GM18526 (cell line): Measurements from ENCODE around the gene ITFG2.

ENCODE experiments used
- POLR2A ChIP-seq: IDR thresholded peaks from 3 replicates; pipeline ENCODE4 v1.6.1; 2011; ENCODE audit not compliant: insufficient read length; ENCODE audit errors: extremely low read depth

Gene ITFG2

GRCh38 chr12:2841056-2841650, 28.7 kb downstream of the ITFG2 start:
- no peak for TF ChIP-seq POLR2A

DNA sequence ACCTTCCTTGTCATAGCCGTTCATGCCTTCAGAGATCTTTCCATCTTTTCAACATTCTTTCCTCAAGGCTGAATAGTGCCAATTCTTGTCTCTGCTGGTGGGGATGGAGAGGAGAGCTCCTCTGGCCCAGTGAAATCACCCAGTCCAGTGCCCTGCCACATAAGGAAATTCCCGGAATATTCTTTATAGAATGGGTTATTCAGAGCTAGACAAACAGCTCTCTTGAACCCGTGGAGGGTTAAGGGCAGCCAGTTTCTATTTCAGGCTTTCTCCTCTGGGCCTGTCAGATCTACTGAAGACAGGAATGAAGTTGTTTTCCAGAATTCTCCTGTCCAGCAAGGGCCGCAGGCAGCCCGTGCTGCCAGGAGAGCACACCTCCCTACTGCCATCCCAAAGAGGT, 30.5 kb downstream of the ITFG2 start:
- TF ChIP-seq POLR2A, result no peak

DNA sequence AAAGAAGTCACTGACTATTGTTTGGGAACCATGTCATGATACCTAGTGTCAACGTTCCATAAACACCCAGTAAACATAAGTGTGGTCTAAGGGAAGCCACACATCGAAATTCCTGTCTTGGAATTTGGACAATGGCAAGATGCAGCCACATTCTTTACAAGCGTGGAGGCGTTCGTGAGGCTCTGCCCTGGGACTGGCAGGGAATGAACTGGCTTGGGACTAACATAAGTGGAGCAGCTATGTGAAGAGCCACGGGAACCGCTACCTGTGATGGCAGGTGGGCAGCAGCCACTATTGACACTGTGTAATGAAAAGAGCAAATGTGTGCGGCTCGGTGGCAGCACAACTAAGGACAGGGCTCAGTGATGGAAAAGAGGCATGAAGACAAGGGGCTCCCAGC, 32.3 kb downstream of the ITFG2 start:
- TF ChIP-seq POLR2A, result no peak

DNA sequence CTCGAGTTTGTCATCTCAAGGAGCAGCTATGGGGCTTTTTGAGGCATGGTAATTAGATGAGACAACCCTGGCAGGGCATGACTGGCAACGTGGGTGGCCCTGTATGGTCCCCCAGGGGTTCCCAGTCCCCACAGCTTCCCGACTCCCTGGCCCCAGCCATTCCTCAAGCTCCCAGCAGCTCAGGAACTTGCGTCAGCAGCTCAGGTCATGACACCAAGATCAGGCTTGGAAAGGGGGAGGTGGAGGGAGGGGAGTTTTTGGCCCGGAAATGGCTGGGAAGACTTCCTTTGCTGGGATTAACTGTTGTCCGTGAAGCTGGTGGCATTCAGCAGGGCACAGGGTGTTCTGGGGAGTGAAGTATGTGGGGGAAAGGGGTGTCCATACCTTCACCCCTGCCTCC, 32.8 kb downstream of the ITFG2 start:
- TF ChIP-seq POLR2A, result no peak

GRCh38 chr12:2851931-2852330, 39.5 kb downstream of the ITFG2 start:
- TF ChIP-seq POLR2A, result no peak

- TF ChIP-seq POLR2A, result no peak
Observed at GRCh38 chr12:2853626-2854025, 41.2 kb downstream of the ITFG2 start.

DNA sequence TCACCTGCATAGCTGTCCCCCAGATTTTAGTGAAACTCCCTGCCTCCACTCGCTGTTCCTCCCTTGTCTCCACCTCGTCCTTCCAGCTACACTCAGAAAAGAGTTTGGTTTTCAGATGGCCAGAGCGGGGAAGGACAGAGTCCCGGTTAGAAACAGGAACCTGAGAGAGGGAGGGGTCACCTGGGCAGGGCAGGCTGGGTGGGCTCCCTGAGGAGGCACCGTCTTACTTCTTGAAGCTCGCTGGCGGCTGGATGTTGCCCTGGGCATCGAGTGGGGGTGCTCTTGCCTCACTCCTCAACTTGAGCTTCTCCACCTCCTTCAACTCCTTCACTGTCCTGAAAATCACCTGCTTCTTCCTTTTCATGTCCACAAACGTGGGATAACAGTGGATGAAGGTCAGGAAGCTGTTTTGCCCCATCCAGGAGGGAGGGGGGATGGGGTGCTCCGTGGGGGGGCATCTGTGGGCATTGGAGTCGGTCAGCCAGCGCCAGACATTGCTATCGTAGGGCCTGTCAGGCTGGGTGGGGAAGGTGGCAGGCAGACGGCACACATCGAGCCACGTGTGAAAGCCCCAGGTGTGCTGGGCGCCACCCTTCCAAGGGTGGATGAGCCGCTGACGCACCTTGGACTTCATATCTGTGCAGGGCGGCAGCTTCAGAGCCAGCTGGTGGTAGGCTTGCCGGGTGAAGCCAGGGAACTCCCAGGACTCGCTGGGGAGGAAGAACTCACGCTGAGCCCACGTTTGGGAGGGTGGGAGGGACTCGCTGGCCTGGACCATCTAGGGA, 42.4 kb downstream of the ITFG2 start:
- no peak for TF ChIP-seq POLR2A

GRCh38 chr12:2855546-2855945, 43.1 kb downstream of the ITFG2 start:
- no peak for TF ChIP-seq POLR2A

DNA sequence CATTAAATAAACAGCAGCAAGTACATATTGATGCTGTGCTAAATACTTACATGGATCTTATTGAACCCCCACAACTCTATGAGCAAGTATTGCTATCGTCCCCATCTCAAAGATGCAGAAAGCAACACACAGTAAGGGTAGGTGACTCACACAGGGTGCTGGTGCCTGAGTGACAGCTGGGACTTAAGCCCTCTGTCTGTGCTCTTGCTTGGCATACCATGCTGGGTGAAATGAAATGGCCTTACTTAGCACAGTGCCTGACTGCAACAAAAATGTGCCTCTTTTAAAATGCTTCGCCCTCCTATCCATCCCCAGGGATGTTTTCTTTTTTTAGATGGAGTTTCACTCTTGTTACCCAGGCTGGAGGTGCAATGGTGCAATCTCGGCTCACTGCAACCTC, 43.6 kb downstream of the ITFG2 start:
- no peak for TF ChIP-seq POLR2A

DNA sequence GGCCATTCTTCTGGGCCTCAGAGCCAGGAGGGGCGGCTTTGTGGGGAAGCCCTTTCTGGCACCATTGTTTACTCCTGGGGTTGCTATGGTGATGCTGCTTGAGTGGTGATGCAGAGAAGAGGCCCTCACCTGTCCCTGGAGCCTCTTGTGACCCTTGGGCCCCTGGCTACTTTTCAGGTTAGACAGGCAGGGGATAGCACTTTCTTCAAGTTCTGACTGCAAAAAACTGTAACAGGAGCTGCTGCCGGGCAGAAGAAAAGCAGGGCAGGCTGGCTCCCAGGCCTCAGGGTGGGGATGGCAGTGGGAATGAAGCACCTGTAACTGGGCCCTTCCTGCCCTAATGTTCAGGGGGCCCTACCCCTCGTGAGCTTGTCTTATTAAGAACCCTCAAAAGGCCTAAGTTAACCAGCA, 44.6 kb downstream of the ITFG2 start, which contains the start of gene TEX52:
TEX52 (minus strand) TSS at position 19 of the 411 bp plus-strand sequence; CDS start at position 6, 13 bp downstream.
- no peak for TF ChIP-seq POLR2A

DNA sequence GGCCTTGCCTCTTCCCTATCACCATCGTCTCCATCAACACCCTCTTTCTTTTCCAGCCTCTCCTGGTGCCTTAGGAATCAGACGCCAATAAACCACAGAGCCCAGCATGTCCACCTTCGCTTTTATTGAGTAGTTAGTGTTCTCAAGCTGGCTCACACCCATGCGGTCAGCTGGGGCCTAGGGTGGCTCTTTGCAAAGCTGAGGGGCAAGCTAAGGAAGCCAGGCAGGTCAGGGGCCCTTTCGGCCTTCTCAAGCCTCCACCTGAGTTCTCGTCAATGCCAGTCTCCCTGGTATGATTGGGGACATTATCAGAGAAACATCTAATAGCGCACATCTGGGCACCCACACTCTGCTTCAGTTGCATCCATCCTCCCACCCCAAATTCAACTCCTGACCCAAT, 45.1 kb downstream of the ITFG2 start:
- TF ChIP-seq POLR2A, result no peak

GRCh38 chr12:2858334-2858733, 45.9 kb downstream of the ITFG2 start:
- TF ChIP-seq POLR2A, result no peak

DNA sequence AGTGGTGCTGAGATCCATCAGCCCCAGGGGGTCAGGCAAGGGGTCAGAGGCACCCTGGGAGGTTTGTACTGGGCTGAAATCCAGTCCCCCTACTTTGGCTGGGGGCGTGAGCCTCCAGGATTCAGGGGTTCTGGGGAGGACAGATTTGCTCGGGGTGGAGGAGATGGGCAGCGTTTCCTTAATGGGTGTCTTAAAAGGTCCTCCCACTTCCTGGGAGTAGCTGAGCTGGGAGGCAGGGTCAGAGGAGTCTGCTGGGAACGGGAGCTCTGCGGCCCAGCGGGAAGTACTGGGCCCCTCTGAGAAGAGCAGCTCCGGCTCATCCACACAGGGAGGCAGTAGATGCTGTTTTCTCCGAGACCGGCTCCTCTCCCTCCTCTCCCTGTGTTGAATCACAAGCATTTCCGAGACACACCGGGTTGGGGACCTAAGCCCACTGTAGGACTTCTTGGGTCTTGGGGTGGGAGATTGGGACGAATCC, 46.5 kb downstream of the ITFG2 start:
- TF ChIP-seq POLR2A, result no peak

DNA sequence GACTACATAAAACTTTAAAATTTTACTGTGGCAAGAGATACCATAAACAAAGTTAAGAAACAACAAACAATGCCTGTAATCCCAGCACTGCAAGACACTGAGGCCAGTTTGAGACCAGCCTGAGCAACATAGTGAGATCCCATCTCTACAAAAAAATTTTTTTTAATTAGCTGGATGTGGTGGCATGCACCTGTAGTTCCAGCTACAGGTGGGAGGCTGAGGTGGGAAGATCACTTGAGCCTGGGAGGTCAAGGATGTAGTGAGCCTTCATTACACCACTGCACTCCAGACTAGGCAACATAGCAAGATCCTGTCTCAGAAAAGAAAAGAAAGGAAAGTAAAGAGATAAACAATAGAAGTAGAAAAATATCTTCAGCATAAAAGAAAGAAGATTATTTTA, 47.7 kb downstream of the ITFG2 start:
- no peak for TF ChIP-seq POLR2A

DNA sequence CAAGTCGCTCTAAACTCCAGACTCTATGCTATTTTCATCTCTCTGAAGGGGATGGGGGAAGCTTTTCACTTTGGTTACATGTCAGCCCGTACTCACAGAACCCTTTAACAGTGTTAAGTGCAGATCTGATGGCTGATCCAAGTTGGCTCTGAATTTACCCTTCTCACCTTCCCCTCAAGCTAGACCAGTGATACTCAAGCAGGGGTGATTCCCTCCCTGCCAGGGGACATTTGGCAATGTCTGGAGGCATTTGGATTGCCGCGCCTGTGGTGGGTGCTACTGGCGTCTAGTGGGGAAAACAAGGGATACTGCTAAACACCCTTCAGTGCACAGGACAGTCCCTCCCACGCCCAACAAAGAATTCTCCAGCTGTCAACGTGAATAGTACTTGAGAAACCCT, 50.4 kb downstream of the ITFG2 start:
- TF ChIP-seq POLR2A, result no peak

DNA sequence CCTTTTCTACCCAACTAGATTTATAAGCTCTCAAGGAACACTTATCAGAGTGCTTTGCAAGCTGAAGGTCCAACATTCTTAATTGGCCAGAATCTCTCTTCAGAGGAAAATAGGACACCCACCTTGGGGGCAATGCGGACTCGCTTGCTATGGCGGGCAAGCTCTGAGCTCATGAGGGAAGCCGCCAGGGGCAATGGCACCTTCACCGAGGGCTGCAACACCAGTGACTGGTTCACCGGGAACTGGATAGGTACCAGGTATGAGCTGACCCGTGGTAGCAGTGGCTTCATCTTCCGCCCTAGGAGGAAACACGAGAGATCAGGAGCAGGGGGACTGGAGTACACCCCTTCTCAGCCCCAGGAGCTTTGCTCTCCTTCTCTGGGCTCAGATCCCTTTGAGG, 51.7 kb downstream of the ITFG2 start:
- TF ChIP-seq POLR2A, result no peak
